ENCODE measurements around the gene FOXK1. TPM values are rescaled to one million over a fixed set of nuclear protein-coding genes. Genes with fewer than 3 reads are reported as not detected.

FOXK1 gene
- total RNA-seq, 6 experiments from 2014 or later = 3.8 to 8.4 (median 6.9) TPM

DNA sequence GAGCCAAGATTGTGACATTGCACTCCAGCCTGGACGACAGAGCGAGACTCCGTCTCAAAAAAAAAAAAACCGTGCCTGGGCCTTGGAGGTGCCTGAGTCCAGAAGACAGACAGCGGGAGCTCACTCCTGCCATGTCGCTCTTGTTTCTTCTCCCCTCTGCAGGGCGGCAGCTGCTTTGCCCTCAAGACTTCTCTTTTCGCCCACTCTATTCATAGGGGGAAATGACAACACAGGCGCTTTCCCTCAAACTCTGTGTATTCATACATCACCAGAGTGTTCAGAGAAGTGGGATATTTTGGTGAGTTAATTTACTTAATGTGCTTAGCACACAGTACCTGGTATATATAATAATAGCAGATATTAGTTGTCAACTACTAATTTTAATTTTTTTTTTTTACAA lies 44.5 kb downstream of the FOXK1 start:
- Histone ChIP-seq H3K4me1 (peaks cover 0 to 22% (median 10%) of the 10 kb centered on the region in 4 donors), H3K36me3 (no peaks in the 10 kb centered on the region), H3K9me3 (no peaks in the 10 kb centered on the region), H3K27ac (peak overlapping the region; percentile 94 to 98 (median 95)), H3K4me3 (no peak overlapping the region), H3K27me3 (no peaks in the 10 kb centered on the region)
- intact Hi-C loops (cut with DNase I) = no loop called here
- WGBS (ENCODE audit: insufficient coverage, low coverage, low lambda C conversion rate, missing lambda C conversion rate) = 53% methylated on average over 5 of the region's 9 CpGs
- DNase-seq (no peak), ATAC-seq (no peak)
- TF ChIP-seq, protein P1, sequence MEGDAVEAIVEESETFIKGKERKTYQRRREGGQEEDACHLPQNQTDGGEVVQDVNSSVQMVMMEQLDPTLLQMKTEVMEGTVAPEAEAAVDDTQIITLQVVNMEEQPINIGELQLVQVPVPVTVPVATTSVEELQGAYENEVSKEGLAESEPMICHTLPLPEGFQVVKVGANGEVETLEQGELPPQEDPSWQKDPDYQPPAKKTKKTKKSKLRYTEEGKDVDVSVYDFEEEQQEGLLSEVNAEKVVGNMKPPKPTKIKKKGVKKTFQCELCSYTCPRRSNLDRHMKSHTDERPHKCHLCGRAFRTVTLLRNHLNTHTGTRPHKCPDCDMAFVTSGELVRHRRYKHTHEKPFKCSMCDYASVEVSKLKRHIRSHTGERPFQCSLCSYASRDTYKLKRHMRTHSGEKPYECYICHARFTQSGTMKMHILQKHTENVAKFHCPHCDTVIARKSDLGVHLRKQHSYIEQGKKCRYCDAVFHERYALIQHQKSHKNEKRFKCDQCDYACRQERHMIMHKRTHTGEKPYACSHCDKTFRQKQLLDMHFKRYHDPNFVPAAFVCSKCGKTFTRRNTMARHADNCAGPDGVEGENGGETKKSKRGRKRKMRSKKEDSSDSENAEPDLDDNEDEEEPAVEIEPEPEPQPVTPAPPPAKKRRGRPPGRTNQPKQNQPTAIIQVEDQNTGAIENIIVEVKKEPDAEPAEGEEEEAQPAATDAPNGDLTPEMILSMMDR (IDR thresholded peaks at IDR 0.05) = no peak
- TF ChIP-seq POLR2A (IDR thresholded peaks at IDR 0.05) = no peak

DNA sequence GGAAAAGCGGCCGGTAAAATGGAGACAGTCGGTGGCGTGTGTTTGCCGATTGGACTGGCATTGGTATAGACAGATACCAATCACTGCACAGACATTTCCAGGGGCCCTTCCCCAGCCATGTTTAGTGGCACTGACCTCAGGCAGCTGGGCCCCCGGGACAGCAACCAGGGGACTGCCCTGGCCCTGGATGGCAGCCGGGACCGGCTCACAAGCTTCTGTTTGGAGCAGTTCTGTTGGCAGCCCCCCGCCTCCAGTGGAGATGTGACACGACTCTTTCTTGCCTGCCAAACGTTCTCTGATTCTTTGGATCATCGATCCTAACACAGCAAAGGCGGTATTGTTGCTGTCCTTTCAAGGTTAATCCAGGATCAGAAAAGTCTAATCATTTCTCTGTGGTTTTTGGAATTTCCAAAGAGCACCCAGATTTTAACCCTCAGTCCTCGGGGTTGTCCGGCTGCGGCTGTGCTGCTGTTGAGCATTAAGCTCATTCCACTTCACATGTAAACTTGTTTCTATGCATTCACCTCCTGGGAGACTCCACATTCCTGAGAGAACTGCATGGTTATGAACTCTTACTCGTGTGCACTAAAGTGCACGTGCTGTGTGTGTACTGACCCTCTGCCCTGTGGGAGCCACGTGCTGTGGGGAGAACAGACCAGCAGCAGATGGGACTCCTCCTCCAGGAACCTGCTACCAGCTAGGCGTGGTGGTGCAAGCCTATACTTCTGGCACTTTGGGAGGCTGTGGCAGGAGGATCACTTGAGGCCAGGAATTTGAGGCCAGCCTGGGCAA lies 46.0 kb downstream of the FOXK1 start:
- peaks cover 0 to 22% (median 10%) of the 10 kb centered on the region in 4 donors for H3K4me1 ChIP-seq
- H3K36me3 ChIP-seq = no peaks in the 10 kb centered on the region
- H3K4me3 ChIP-seq = no peak overlapping the region
- no peaks in the 10 kb centered on the region for H3K27me3 ChIP-seq
- 93% methylated on average over 11 of the region's 20 CpGs for WGBS (ENCODE audit: insufficient coverage, low coverage, low lambda C conversion rate, missing lambda C conversion rate)
- ATAC-seq (no peak), DNase-seq (no peak)
- H3K27ac ChIP-seq = no peak overlapping the region
- intact Hi-C loops (cut with DNase I) = no loop called here
- no peaks in the 10 kb centered on the region for H3K9me3 ChIP-seq
- TF ChIP-seq, protein P1 (IDR thresholded peaks at IDR 0.05) = no peak
- TF ChIP-seq POLR2A (IDR thresholded peaks at IDR 0.05) = no peak

DNA sequence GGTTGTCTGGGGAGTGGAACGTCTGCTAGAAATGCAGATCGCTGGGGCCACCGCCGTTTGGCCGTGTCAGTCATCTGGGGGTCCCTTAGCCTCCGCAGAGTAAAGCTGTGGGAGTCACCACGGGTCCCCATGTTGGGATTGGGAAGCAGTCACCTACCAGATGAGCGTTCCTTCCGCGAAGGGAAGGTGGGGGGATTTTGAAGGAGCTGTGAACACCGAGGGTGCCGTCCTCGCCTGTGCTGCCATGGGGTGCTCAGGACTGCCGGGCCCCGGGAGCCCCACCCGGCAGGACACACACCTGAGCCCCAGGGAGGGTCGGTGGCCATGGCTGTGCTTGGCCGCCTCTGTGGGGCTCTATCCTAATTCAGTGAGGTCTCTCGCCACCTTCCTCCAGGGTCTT lies 47.2 kb downstream of the FOXK1 start:
- Histone ChIP-seq H3K9me3 (no peaks in the 10 kb centered on the region), H3K36me3 (no peaks in the 10 kb centered on the region), H3K27me3 (no peaks in the 10 kb centered on the region), H3K4me3 (no peak overlapping the region), H3K27ac (no peak overlapping the region), H3K4me1 (peaks cover 0 to 20% (median 9%) of the 10 kb centered on the region in 4 donors)
- WGBS (ENCODE audit: insufficient coverage, low coverage, low lambda C conversion rate, missing lambda C conversion rate) = 87% methylated on average over 3 of the region's 19 CpGs
- TF ChIP-seq POLR2A (IDR thresholded peaks at IDR 0.05) = no peak
- TF ChIP-seq, protein P1 (IDR thresholded peaks at IDR 0.05) = no peak
- intact Hi-C loops (cut with DNase I) = no loop called here
- ATAC-seq = no peak
- no peak for DNase-seq

DNA sequence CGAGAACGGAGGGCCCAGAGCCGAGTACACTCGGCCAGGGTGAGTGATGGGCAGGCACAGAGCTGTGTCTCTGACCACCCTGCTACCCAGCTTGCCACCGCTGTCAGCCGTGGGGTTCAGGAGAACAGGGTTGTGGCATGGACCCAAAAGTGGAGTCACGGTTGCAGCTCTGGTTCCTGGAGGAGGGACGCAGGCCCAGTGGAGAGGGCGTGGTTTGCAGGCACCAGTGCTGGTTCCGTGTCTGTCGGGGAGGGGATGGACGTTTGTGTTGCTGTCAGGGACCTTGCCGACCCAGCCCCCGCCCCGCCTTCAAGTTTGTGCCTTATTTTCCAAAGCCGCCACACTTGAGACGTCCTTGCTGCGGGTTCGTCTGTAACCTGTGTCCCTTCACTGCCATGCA lies 48.2 kb downstream of the FOXK1 start:
- Histone ChIP-seq H3K27me3 (no peaks in the 10 kb centered on the region), H3K4me3 (no peak overlapping the region), H3K27ac (no peak overlapping the region), H3K4me1 (peaks cover 0 to 14% (median 5%) of the 10 kb centered on the region in 4 donors), H3K9me3 (no peaks in the 10 kb centered on the region), H3K36me3 (no peaks in the 10 kb centered on the region)
- ATAC-seq = no peak
- intact Hi-C loops (cut with DNase I) = no loop called here
- no peak for DNase-seq
- WGBS (ENCODE audit: insufficient coverage, low coverage, low lambda C conversion rate, missing lambda C conversion rate) = 98% methylated on average over 7 of the region's 19 CpGs
- TF ChIP-seq, protein P1 (IDR thresholded peaks at IDR 0.05) = no peak
- no peak for TF ChIP-seq POLR2A (IDR thresholded peaks at IDR 0.05)

Measured in right lobe of liver (tissue), 6 donors.